Prostate gland (tissue), 2 donors: ENCODE data around the gene UCN2.

Experiments used
- POLR2A ChIP-seq: fragments of 450-650 bp; IDR thresholded peaks from one replicate; pipeline ENCODE4 v1.6.1; 2016; ENCODE audit warnings: antibody characterized with exemption, mild to moderate bottlenecking
- POLR2AphosphoS5 ChIP-seq: sonication (generic); formaldehyde crosslinking; IDR thresholded peaks from one replicate; pipeline ENCODE4 v1.6.1; 2017; ENCODE audit warnings: antibody characterized with exemption
- TF ChIP-seq, protein P1 (sequence below), 4 experiments: fragments of 200-600 bp in 2 of 4; fragments of 450-650 bp in 2 of 4; sonication (generic) in 2 of 4; IDR thresholded peaks; 1 replicate in 3 of 4; 2 replicates in 1 of 4; pipeline ENCODE4 v1.5.1; 2016 to 2019; ENCODE audit warnings: antibody characterized with exemption in 4 of 4, mild to moderate bottlenecking in 2 of 4, moderate library complexity in 2 of 4

DNA sequence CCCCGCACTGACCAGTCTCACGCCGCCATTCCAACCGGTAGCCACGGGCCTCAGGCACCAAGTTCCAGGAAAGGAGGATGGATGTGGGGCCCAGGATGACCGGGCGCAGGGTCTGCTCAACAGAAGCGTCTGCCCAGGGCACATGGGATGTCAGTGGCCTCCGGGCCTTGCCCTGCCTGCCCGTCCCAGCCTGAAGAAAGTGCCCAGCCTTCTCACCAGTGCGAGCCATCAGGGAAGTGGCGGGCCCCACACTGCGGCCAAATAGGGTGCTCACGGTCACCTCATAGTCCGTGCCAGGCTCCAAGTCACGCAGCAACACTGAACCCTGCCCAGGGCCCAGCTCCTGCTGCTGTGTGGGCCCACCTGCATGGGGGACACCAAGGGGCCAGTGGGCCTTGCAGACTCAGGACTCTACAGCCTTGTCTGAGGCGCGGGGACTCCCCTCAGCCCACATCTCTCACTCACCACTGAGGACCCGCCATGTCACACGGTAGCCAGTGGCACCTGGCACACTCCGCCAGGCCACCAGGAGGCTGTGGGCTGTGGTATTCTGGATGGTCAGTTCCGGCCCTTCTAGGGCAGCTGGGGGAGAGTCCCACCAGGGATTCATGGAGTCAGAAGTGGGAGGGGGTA, 28.4 kb upstream of the UCN2 start:
- TF ChIP-seq, protein P1, sequence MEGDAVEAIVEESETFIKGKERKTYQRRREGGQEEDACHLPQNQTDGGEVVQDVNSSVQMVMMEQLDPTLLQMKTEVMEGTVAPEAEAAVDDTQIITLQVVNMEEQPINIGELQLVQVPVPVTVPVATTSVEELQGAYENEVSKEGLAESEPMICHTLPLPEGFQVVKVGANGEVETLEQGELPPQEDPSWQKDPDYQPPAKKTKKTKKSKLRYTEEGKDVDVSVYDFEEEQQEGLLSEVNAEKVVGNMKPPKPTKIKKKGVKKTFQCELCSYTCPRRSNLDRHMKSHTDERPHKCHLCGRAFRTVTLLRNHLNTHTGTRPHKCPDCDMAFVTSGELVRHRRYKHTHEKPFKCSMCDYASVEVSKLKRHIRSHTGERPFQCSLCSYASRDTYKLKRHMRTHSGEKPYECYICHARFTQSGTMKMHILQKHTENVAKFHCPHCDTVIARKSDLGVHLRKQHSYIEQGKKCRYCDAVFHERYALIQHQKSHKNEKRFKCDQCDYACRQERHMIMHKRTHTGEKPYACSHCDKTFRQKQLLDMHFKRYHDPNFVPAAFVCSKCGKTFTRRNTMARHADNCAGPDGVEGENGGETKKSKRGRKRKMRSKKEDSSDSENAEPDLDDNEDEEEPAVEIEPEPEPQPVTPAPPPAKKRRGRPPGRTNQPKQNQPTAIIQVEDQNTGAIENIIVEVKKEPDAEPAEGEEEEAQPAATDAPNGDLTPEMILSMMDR (IDR thresholded peaks at IDR 0.05), result no peak
- no peak for TF ChIP-seq POLR2A
- no peak for TF ChIP-seq POLR2AphosphoS5
